AG08395 (cell line): ENCODE results near the gene MUC20.

Experiments used
- DNase-seq: peaks from one replicate; pipeline ENCODE4 v3.0.0; 2012; ENCODE audit warnings: mixed read lengths, low spot score

MUC20 gene

GRCh38 chr3:195755391-195755790, 34.6 kb downstream of the MUC20 start:
- DNase-seq, result no peak

GRCh38 chr3:195755791-195756676, 35.3 kb downstream of the MUC20 start:
- no peak for DNase-seq

GRCh38 chr3:195757438-195757770, 36.6 kb downstream of the MUC20 start:
- no peak for DNase-seq

- no peak for DNase-seq
Measured at GRCh38 chr3:195757827-195758226, 37.0 kb downstream of the MUC20 start.

- no peak for DNase-seq
Measured at GRCh38 chr3:195758721-195759353, 38.1 kb downstream of the MUC20 start.

- no peak for DNase-seq
Measured at GRCh38 chr3:195760345-195761122, 39.8 kb downstream of the MUC20 start.

- DNase-seq, result no peak
Measured at GRCh38 chr3:195761123-195761566, 40.4 kb downstream of the MUC20 start.

GRCh38 chr3:195761567-195762248, 40.9 kb downstream of the MUC20 start:
- no peak for DNase-seq

- DNase-seq, result no peak
Measured at GRCh38 chr3:195762249-195762585, 41.4 kb downstream of the MUC20 start.

- no peak for DNase-seq
Measured at GRCh38 chr3:195762611-195763010, 41.8 kb downstream of the MUC20 start.

- no peak for DNase-seq
Measured at GRCh38 chr3:195763076-195763830, 42.5 kb downstream of the MUC20 start.

- DNase-seq, result no peak
Measured at GRCh38 chr3:195763843-195764825, 43.4 kb downstream of the MUC20 start.

- DNase-seq, result no peak
Measured at GRCh38 chr3:195764961-195765706, 44.4 kb downstream of the MUC20 start.

GRCh38 chr3:195766671-195767070, 45.9 kb downstream of the MUC20 start:
- no peak for DNase-seq

GRCh38 chr3:195767792-195768191, 47.0 kb downstream of the MUC20 start:
- no peak for DNase-seq

- no peak for DNase-seq
Measured at GRCh38 chr3:195768414-195768813, 47.6 kb downstream of the MUC20 start.

GRCh38 chr3:195768831-195769303, 48.1 kb downstream of the MUC20 start:
- DNase-seq, result no peak

- no peak for DNase-seq
Measured at GRCh38 chr3:195769551-195769950, 48.8 kb downstream of the MUC20 start.

- no peak for DNase-seq
Measured at GRCh38 chr3:195770081-195770840, 49.5 kb downstream of the MUC20 start.
